ENCODE results near the gene ZBTB6.
A peak's percentile ranks its signal among the peaks of the same experiment; 100 is the strongest.

The ZBTB6 gene

GRCh38 chr9:122939601-122940000 is 26.5 kb upstream of the ZBTB6 start:
- TF ChIP-seq ZNF274 (IDR thresholded peaks at IDR 0.05; ENCODE audit: low read depth, low read length) (no peak), SUZ12 (IDR thresholded peaks at IDR 0.05; ENCODE audit: extremely low read depth, insufficient read depth, insufficient read length) (no peak), YY1 (IDR thresholded peaks at IDR 0.05; ENCODE audit: insufficient read depth, insufficient read length) (no peak)
- Histone ChIP-seq H3K36me3 (ENCODE audit: insufficient read depth, insufficient read length, low read length) (peaks cover 46% of the 10 kb centered on the region), H3K4me1 (ENCODE audit: insufficient read depth, insufficient read length) (no peaks in the 10 kb centered on the region), H3K27me3 (ENCODE audit: insufficient read depth, insufficient read length) (no peaks in the 10 kb centered on the region), H3K9me3 (ENCODE audit: insufficient read depth, low read length) (no peaks in the 10 kb centered on the region), H3K9ac (ENCODE audit: insufficient read length, low read depth) (no peak overlapping the region), H3K4me3 (ENCODE audit: insufficient read length, low read depth) (no peak overlapping the region)
- DNase-seq (ENCODE audit: low read depth, low spot score) = no peak

- no peaks in the 10 kb centered on the region for H3K9me3 ChIP-seq (ENCODE audit: insufficient read depth, low read length)
- H3K4me1 ChIP-seq (ENCODE audit: insufficient read depth, insufficient read length) = no peaks in the 10 kb centered on the region
- H3K9ac ChIP-seq (ENCODE audit: insufficient read length, low read depth) = no peak overlapping the region
- DNase-seq (ENCODE audit: low read depth, low spot score) = no peak
- H3K27me3 ChIP-seq (ENCODE audit: insufficient read depth, insufficient read length) = no peaks in the 10 kb centered on the region
- H3K36me3 ChIP-seq (ENCODE audit: insufficient read depth, insufficient read length, low read length) = peaks cover 46% of the 10 kb centered on the region
- H3K4me3 ChIP-seq (ENCODE audit: insufficient read length, low read depth) = no peak overlapping the region
- TF ChIP-seq ZNF274 (IDR thresholded peaks at IDR 0.05; ENCODE audit: low read depth, low read length) = no peak
- TF ChIP-seq SUZ12 (IDR thresholded peaks at IDR 0.05; ENCODE audit: extremely low read depth, insufficient read depth, insufficient read length) = no peak
- no peak for TF ChIP-seq YY1 (IDR thresholded peaks at IDR 0.05; ENCODE audit: insufficient read depth, insufficient read length)
Measured at GRCh38 chr9:122936883-122937282, 23.8 kb upstream of the ZBTB6 start.

- Histone ChIP-seq H3K9me3 (ENCODE audit: insufficient read depth, low read length) (no peaks in the 10 kb centered on the region), H3K27me3 (ENCODE audit: insufficient read depth, insufficient read length) (no peaks in the 10 kb centered on the region), H3K36me3 (ENCODE audit: insufficient read depth, insufficient read length, low read length) (peaks cover 46% of the 10 kb centered on the region), H3K4me3 (ENCODE audit: insufficient read length, low read depth) (no peak overlapping the region), H3K4me1 (ENCODE audit: insufficient read depth, insufficient read length) (no peaks in the 10 kb centered on the region), H3K9ac (ENCODE audit: insufficient read length, low read depth) (no peak overlapping the region)
- no peak for TF ChIP-seq SUZ12 (IDR thresholded peaks at IDR 0.05; ENCODE audit: extremely low read depth, insufficient read depth, insufficient read length)
- no peak for TF ChIP-seq YY1 (IDR thresholded peaks at IDR 0.05; ENCODE audit: insufficient read depth, insufficient read length)
- no peak for TF ChIP-seq ZNF274 (IDR thresholded peaks at IDR 0.05; ENCODE audit: low read depth, low read length)
- no peak for DNase-seq (ENCODE audit: low read depth, low spot score)
Measured at GRCh38 chr9:122936464-122936863, 23.3 kb upstream of the ZBTB6 start.

- Histone ChIP-seq H3K4me1 (ENCODE audit: insufficient read depth, insufficient read length) (no peaks in the 10 kb centered on the region), H3K27me3 (ENCODE audit: insufficient read depth, insufficient read length) (no peaks in the 10 kb centered on the region), H3K4me3 (ENCODE audit: insufficient read length, low read depth) (peak within 1 kb of the TSS; percentile 89), H3K9me3 (ENCODE audit: insufficient read depth, low read length) (no peaks in the 10 kb centered on the region), H3K9ac (ENCODE audit: insufficient read length, low read depth) (peak within 1 kb of the TSS; percentile 94), H3K36me3 (ENCODE audit: insufficient read depth, insufficient read length, low read length) (peaks cover 23% of the 10 kb centered on the region)
- TF ChIP-seq YY1 (IDR thresholded peaks at IDR 0.05; ENCODE audit: insufficient read depth, insufficient read length) = no peak
- no peak for TF ChIP-seq ZNF274 (IDR thresholded peaks at IDR 0.05; ENCODE audit: low read depth, low read length)
- no peak for TF ChIP-seq SUZ12 (IDR thresholded peaks at IDR 0.05; ENCODE audit: extremely low read depth, insufficient read depth, insufficient read length)
- DNase-seq (ENCODE audit: low read depth, low spot score) = peak; percentile 89
Measured at GRCh38 chr9:122931226-122932121, 18.4 kb upstream of the ZBTB6 start, which contains the start of gene ZBTB26. Gene ZBTB26, minus strand, starts transcription at chr9:122931512. Its CDS starts 11,578 bp downstream, at chr9:122919934.

- Histone ChIP-seq H3K4me1 (ENCODE audit: insufficient read depth, insufficient read length) (no peaks in the 10 kb centered on the region), H3K9ac (ENCODE audit: insufficient read length, low read depth) (peak overlapping the region; percentile 94), H3K27me3 (ENCODE audit: insufficient read depth, insufficient read length) (no peaks in the 10 kb centered on the region), H3K36me3 (ENCODE audit: insufficient read depth, insufficient read length, low read length) (peaks cover 15% of the 10 kb centered on the region), H3K9me3 (ENCODE audit: insufficient read depth, low read length) (no peaks in the 10 kb centered on the region), H3K4me3 (ENCODE audit: insufficient read length, low read depth) (peak overlapping the region; percentile 89)
- TF ChIP-seq ZNF274 (IDR thresholded peaks at IDR 0.05; ENCODE audit: low read depth, low read length) = no peak
- no peak for TF ChIP-seq YY1 (IDR thresholded peaks at IDR 0.05; ENCODE audit: insufficient read depth, insufficient read length)
- no peak for TF ChIP-seq SUZ12 (IDR thresholded peaks at IDR 0.05; ENCODE audit: extremely low read depth, insufficient read depth, insufficient read length)
- no peak for DNase-seq (ENCODE audit: low read depth, low spot score)
Measured at GRCh38 chr9:122930541-122931225, 17.6 kb upstream of the ZBTB6 start.

- Histone ChIP-seq H3K27me3 (ENCODE audit: insufficient read depth, insufficient read length) (no peaks in the 10 kb centered on the region), H3K9ac (ENCODE audit: insufficient read length, low read depth) (no peak overlapping the region), H3K9me3 (ENCODE audit: insufficient read depth, low read length) (no peaks in the 10 kb centered on the region), H3K4me1 (ENCODE audit: insufficient read depth, insufficient read length) (no peaks in the 10 kb centered on the region), H3K36me3 (ENCODE audit: insufficient read depth, insufficient read length, low read length) (peaks cover 16% of the 10 kb centered on the region), H3K4me3 (ENCODE audit: insufficient read length, low read depth) (no peak overlapping the region)
- TF ChIP-seq SUZ12 (IDR thresholded peaks at IDR 0.05; ENCODE audit: extremely low read depth, insufficient read depth, insufficient read length) (no peak), YY1 (IDR thresholded peaks at IDR 0.05; ENCODE audit: insufficient read depth, insufficient read length) (no peak), ZNF274 (IDR thresholded peaks at IDR 0.05; ENCODE audit: low read depth, low read length) (no peak)
- DNase-seq (ENCODE audit: low read depth, low spot score) = no peak
Measured at GRCh38 chr9:122929796-122930354, 16.8 kb upstream of the ZBTB6 start.

- no peak for TF ChIP-seq ZNF274 (IDR thresholded peaks at IDR 0.05; ENCODE audit: low read depth, low read length)
- no peak for TF ChIP-seq YY1 (IDR thresholded peaks at IDR 0.05; ENCODE audit: insufficient read depth, insufficient read length)
- no peak for TF ChIP-seq SUZ12 (IDR thresholded peaks at IDR 0.05; ENCODE audit: extremely low read depth, insufficient read depth, insufficient read length)
- H3K36me3 ChIP-seq (ENCODE audit: insufficient read depth, insufficient read length, low read length) = peaks cover 19% of the 10 kb centered on the region
- DNase-seq (ENCODE audit: low read depth, low spot score) = no peak
- H3K4me3 ChIP-seq (ENCODE audit: insufficient read length, low read depth) = no peak overlapping the region
- no peaks in the 10 kb centered on the region for H3K9me3 ChIP-seq (ENCODE audit: insufficient read depth, low read length)
- no peaks in the 10 kb centered on the region for H3K4me1 ChIP-seq (ENCODE audit: insufficient read depth, insufficient read length)
- H3K9ac ChIP-seq (ENCODE audit: insufficient read length, low read depth) = no peak overlapping the region
- H3K27me3 ChIP-seq (ENCODE audit: insufficient read depth, insufficient read length) = no peaks in the 10 kb centered on the region
Measured at GRCh38 chr9:122923947-122924346, 10.8 kb upstream of the ZBTB6 start.

Measured in NT2/D1 (cell line).